IMR-90 (cell line): ENCODE results near the gene RILPL2. TPM values are rescaled to one million over a fixed set of nuclear protein-coding genes. Genes with fewer than 3 reads are reported as not detected.

Experiments used
- ATAC-seq: fragments of 200-7000 bp; cut with Tn5 transposase; 2 replicates; pipeline ENCODE4 v1.9.1; 2020; ENCODE audit warnings: low read depth, mild to moderate bottlenecking, moderate library complexity
- BruUV-seq: library from RNA; stranded (reverse); fragments of 400-500 nt; replicated peaks from 2 replicates; lab custom pipeline; 2021; lab: Mats Ljungman, UMichigan
- CTCF ChIA-PET: fragments of 300-600 bp; formaldehyde crosslinking; extraction: SDS; loops from one replicate; lab custom pipeline; 2021; ENCODE audit warnings: antibody characterized with exemption; lab: Yijun Ruan, JAX
- POLR2A ChIA-PET: fragments of 300-600 bp; sonication (Branson Sonifier 250); formaldehyde crosslinking; loops from one replicate; lab custom pipeline; 2022; ENCODE audit warnings: antibody characterized with exemption; ENCODE audit not compliant: unreplicated experiment; lab: Charles Lee
- DNase-seq: peaks from one replicate; pipeline ENCODE4 v3.0.0; 2013
- H2AFZ ChIP-seq: replicated peaks from 2 replicates; pipeline ENCODE3; 2013; ENCODE audit warnings: low read length, mild to moderate bottlenecking; ENCODE audit not compliant: poor library complexity
- H2AK5ac ChIP-seq: 2 replicates; pipeline ENCODE4 v1.6.1; 2013; ENCODE audit warnings: low read depth, low read length, inconsistent platforms
- H2AK9ac ChIP-seq: replicated peaks from 2 replicates; pipeline ENCODE3; 2013; ENCODE audit warnings: mild to moderate bottlenecking, low read depth, low read length, moderate library complexity; ENCODE audit not compliant: poor library complexity
- H2BK120ac ChIP-seq: 2 replicates; pipeline ENCODE4 v1.6.1; 2013; ENCODE audit warnings: low read depth, low read length, inconsistent platforms
- H2BK15ac ChIP-seq: 3 replicates; pipeline ENCODE4 v1.6.1; 2013; ENCODE audit warnings: low read depth, low read length, inconsistent platforms
- H2BK20ac ChIP-seq: 2 replicates; pipeline ENCODE4 v1.6.1; 2013; ENCODE audit warnings: low read depth, mild to moderate bottlenecking, inconsistent platforms, low read length, moderate library complexity
- H2BK5ac ChIP-seq: 2 replicates; pipeline ENCODE4 v1.6.1; 2013; ENCODE audit warnings: mild to moderate bottlenecking, low read depth, low read length, inconsistent platforms; ENCODE audit not compliant: poor library complexity, severe bottlenecking
- H3K14ac ChIP-seq: replicated peaks from 2 replicates; pipeline ENCODE4 v1.6.1; 2013; ENCODE audit warnings: low read depth, low read length, inconsistent platforms
- H3K18ac ChIP-seq: 2 replicates; pipeline ENCODE4 v1.6.1; 2013; ENCODE audit warnings: low read depth, low read length, control low read depth
- H3K23ac ChIP-seq: 2 replicates; pipeline ENCODE4 v1.6.1; 2013; ENCODE audit warnings: low read depth, low read length, inconsistent platforms
- H3K27ac ChIP-seq: 2 replicates; pipeline ENCODE4 v1.5.1; 2013; ENCODE audit warnings: mild to moderate bottlenecking, control low read depth, low read length; ENCODE audit not compliant: insufficient read depth
- H3K27me3 ChIP-seq: 2 replicates; pipeline ENCODE4 v1.6.1; 2013; ENCODE audit warnings: low read length; ENCODE audit not compliant: control insufficient read depth, insufficient read depth
- H3K36me3 ChIP-seq: 2 replicates; pipeline ENCODE4 v1.6.1; 2013; ENCODE audit warnings: low read length, mixed read lengths; ENCODE audit not compliant: control insufficient read depth, insufficient read depth
- H3K4ac ChIP-seq: 2 replicates; pipeline ENCODE4 v1.6.1; 2013; ENCODE audit warnings: low read depth, low read length, inconsistent platforms
- H3K4me1 ChIP-seq: 2 replicates; pipeline ENCODE4 v1.6.1; 2013; ENCODE audit warnings: low read length, mixed read lengths; ENCODE audit not compliant: control insufficient read depth, insufficient read depth
- H3K4me2 ChIP-seq: 2 replicates; pipeline ENCODE4 v1.6.1; 2013; ENCODE audit warnings: low read depth, mild to moderate bottlenecking, control low read depth, low read length, moderate library complexity
- H3K4me3 ChIP-seq: 2 replicates; pipeline ENCODE4 v1.5.1; 2013; ENCODE audit warnings: low read depth, mild to moderate bottlenecking, control low read depth, low read length, moderate library complexity; ENCODE audit not compliant: insufficient read depth
- H3K56ac ChIP-seq: 2 replicates; pipeline ENCODE4 v1.6.1; 2013; ENCODE audit warnings: low read length, inconsistent platforms; ENCODE audit not compliant: insufficient read depth; ENCODE audit errors: extremely low read depth
- H3K79me1 ChIP-seq, 2 experiments: 2 replicates each; pipeline ENCODE4 v1.6.1; 2013; ENCODE audit warnings: low read length in 2 of 2, inconsistent platforms in 1 of 2, low read depth in 1 of 2
- H3K9ac ChIP-seq: 2 replicates; pipeline ENCODE4 v1.6.1; 2013; ENCODE audit warnings: low read depth, low read length, control low read depth
- H3K9me1 ChIP-seq: 2 replicates; pipeline ENCODE4 v1.6.1; 2013; ENCODE audit warnings: low read length, inconsistent platforms; ENCODE audit not compliant: insufficient read depth
- H3K9me3 ChIP-seq: 2 replicates; pipeline ENCODE4 v1.6.1; 2013; ENCODE audit warnings: low read length; ENCODE audit not compliant: control insufficient read depth, insufficient read depth
- H4K20me1 ChIP-seq: 2 replicates; pipeline ENCODE4 v1.6.1; 2013; ENCODE audit warnings: low read length, inconsistent platforms; ENCODE audit not compliant: insufficient read depth
- H4K5ac ChIP-seq: 2 replicates; pipeline ENCODE4 v1.6.1; 2013; ENCODE audit warnings: mild to moderate bottlenecking, low read depth, low read length, control low read depth
- H4K8ac ChIP-seq, 2 experiments: 2 replicates each; pipeline ENCODE4 v1.6.1; 2013; ENCODE audit warnings: low read depth in 2 of 2, low read length in 2 of 2, control low read depth in 1 of 2, inconsistent platforms in 1 of 2
- H4K91ac ChIP-seq: 2 replicates; pipeline ENCODE4 v1.6.1; 2013; ENCODE audit warnings: low read depth, low read length, inconsistent platforms; ENCODE audit not compliant: insufficient read depth
- RCOR1 ChIP-seq: IDR thresholded peaks from 2 replicates; pipeline ENCODE4 v1.6.1; 2012; ENCODE audit warnings: mild to moderate bottlenecking, low read length, improper control_type of control experiment; ENCODE audit not compliant: insufficient replicate concordance
- RFX5 ChIP-seq: IDR thresholded peaks from 2 replicates; pipeline ENCODE4 v1.8.0; 2012; ENCODE audit warnings: low read depth, mild to moderate bottlenecking, low read length, moderate library complexity
- WGBS, 2 experiments: methylation state at CpG; one replicate each; pipeline versions ENCODE4 v1.1.5 to v1.1.7; 2013; ENCODE audit warnings: missing lambda C conversion rate in 2 of 2; ENCODE audit not compliant: insufficient read length in 1 of 2; ENCODE audit errors: extremely low coverage in 2 of 2; 5-methylcytosine and 5-hydroxymethylcytosine counted together
- dilution Hi-C: fragments of 300-500 bp; cut with HindIII; formaldehyde crosslinking; loops from one replicate; pipeline ENCODE4 v1.14.3; 2018; ENCODE audit warnings: low sequenced_read_pairs; ENCODE audit not compliant: unreplicated experiment
- in situ Hi-C: fragments of 300-500 bp; cut with MboI; formaldehyde crosslinking; loops from 3 replicates; pipeline ENCODE4 v1.14.3; 2019; ENCODE audit warnings: low sequenced_read_pairs, inconsistent platforms, mixed read lengths
- intact Hi-C: fragments of 100-400 bp; cut with micrococcal nuclease; formaldehyde crosslinking; loops from 2 replicates; pipeline ENCODE4 v1.10.0; 2022
- polyA plus RNA-seq, 3 experiments: library from polyadenylated mRNA; depleted of rRNA; stranded (reverse); fragments of >200 nt; gene quantifications; 2 replicates each; pipeline ENCODE4 v1.2.3, GENCODE V29; 2012; ENCODE audit warnings: low replicate concordance in 1 of 3
- total RNA-seq: library from RNA; depleted of rRNA; stranded (reverse); fragments of >200 nt; gene quantifications from 2 replicates; pipeline ENCODE4 v1.2.3, GENCODE V29; 2012

The RILPL2 gene
- total and polyA plus RNA-seq, 2 of the 4 experiments (the other 2 are of a cell fraction): 1.8 to 2.2 TPM

- Histone ChIP-seq H4K91ac (no peak overlapping the region), H2BK5ac (no peak overlapping the region), H3K56ac (no peak overlapping the region), H4K5ac (no peak overlapping the region; the same call in 1 of the 2 replicates), H2BK120ac (0 out of 2 replicates have a peak overlapping the region, but pooled peaks have one; percentile 1), H3K9me3 (no peaks in the 10 kb centered on the region), H3K27ac (peak overlapping the region; percentile 60; the same call in 1 of the 2 replicates), H3K79me1 (peaks cover 25 to 70% of the 10 kb centered on the region in 2 experiments), H3K9ac (no peak overlapping the region), H3K9me1 (peaks cover 6% of the 10 kb centered on the region; the same call in 1 of the 2 replicates), H2AFZ (peak overlapping the region; percentile 8), H3K18ac (no peak overlapping the region), H4K8ac (no peak overlapping the region), H3K4me2 (no peak overlapping the region), H2AK5ac (peak overlapping the region; percentile 52; the same call in 1 of the 2 replicates), H2AK9ac (peak overlapping the region; percentile 78), H3K4me3 (no peak overlapping the region), H3K36me3 (peaks cover 54% of the 10 kb centered on the region), H3K4me1 (peaks cover 4% of the 10 kb centered on the region; the same call in 1 of the 2 replicates), H3K4ac (peak overlapping the region; percentile 26; the same call in 1 of the 2 replicates), H2BK15ac (no peak overlapping the region), H3K23ac (no peak overlapping the region; the same call in 1 of the 2 replicates), H3K14ac (no peak overlapping the region), H4K20me1 (peaks cover 53% of the 10 kb centered on the region), H2BK20ac (no peak overlapping the region), H3K27me3 (no peaks in the 10 kb centered on the region)
- ATAC-seq (peak; percentile 60), DNase-seq (peak; percentile 37)
- in situ Hi-C loops: no loop called here
- CTCF ChIA-PET: no interaction called here
- 92% methylated on average over 4 of the region's 14 CpGs; no CpG with 5 or more reads in 1 of the 2 experiments for WGBS, 2 experiments
- BruUV-seq: no TSS peak
- POLR2A ChIA-PET: no interaction called here
- dilution Hi-C loops: no loop called here
- TF ChIP-seq RCOR1 (no peak), RFX5 (no peak)
- intact Hi-C loops: no loop called here
These were observed 37.8 kb downstream of the RILPL2 start for GRCh38 chr12:123398550-123399254.
